HepG2 (cell line): Measurements from ENCODE around the gene OR5P2. TPM values are rescaled to one million over a fixed set of nuclear protein-coding genes. Genes with fewer than 3 reads are reported as not detected.

Experiments used
- ATAC-seq: fragments of 200-7000 bp; cut with Tn5 transposase; 3 replicates; pipeline ENCODE4 v1.9.1; 2020; ENCODE audit warnings: mild to moderate bottlenecking, moderate library complexity
- BruUV-seq: library from RNA; stranded (reverse); fragments of 400-500 nt; replicated peaks from 2 replicates; lab custom pipeline; 2021; lab: Mats Ljungman, UMichigan
- CTCF ChIA-PET: fragments of 300-600 bp; formaldehyde crosslinking; extraction: SDS; loops from one replicate; lab custom pipeline; 2021; ENCODE audit warnings: low total read pairs, inconsistent platforms, low intra/inter-chr PET ratio; lab: Yijun Ruan, JAX
- POLR2A ChIA-PET: fragments of 350-600 bp; sonication (Branson Sonifier 250); formaldehyde crosslinking; loops from one replicate; lab custom pipeline; 2020; ENCODE audit warnings: antibody characterized with exemption, inconsistent platforms; lab: Yijun Ruan, JAX
- DNase-seq: peaks from one replicate; pipeline ENCODE4 v3.0.0-alpha.2; 2015; ENCODE audit warnings: low spot score
- FAIRE-seq: peaks from 3 replicates; lab custom pipeline; 2011; peaks lifted over from hg19 to GRCh38; lab: Jason Lieb, UNC
- H2AFZ ChIP-seq: one replicate; pipeline ENCODE4 v1.6.1; 2011; ENCODE audit warnings: low read length, inconsistent platforms
- H3K27ac ChIP-seq: fragments of 300-600 bp; 3 replicates; pipeline ENCODE4 v1.8.0; 2011; ENCODE audit warnings: mixed run types, mild to moderate bottlenecking, mixed read lengths, low read length, inconsistent platforms; ENCODE audit not compliant: insufficient read depth; ENCODE audit errors: extremely low read length
- H3K27me3 ChIP-seq, 2 experiments: fragments of 200-600 bp in 1 of 2; 2 replicates in 1 of 2; 3 replicates in 1 of 2; pipeline versions ENCODE4 v1.6.0 to v1.8.0; 2011; ENCODE audit warnings: low read length in 2 of 2, mild to moderate bottlenecking in 2 of 2, moderate library complexity in 2 of 2, inconsistent platforms in 1 of 2; ENCODE audit not compliant: insufficient read depth in 2 of 2, control insufficient read depth in 1 of 2
- H3K36me3 ChIP-seq, 2 experiments: fragments of 200-600 bp in 1 of 2; replicated peaks in 1 of 2; 2 replicates in 1 of 2; 3 replicates in 1 of 2; pipeline versions ENCODE4 v1.5.1 to v1.8.0; 2011; ENCODE audit warnings: low read length in 2 of 2, inconsistent platforms in 1 of 2; ENCODE audit not compliant: insufficient read depth in 2 of 2, control insufficient read depth in 1 of 2
- H3K4me1 ChIP-seq: 2 replicates; pipeline ENCODE4 v1.5.1; 2012; ENCODE audit warnings: low read length, inconsistent platforms; ENCODE audit not compliant: insufficient read depth
- H3K4me2 ChIP-seq: 2 replicates; pipeline ENCODE4 v1.6.0; 2011; ENCODE audit warnings: low read depth, low read length, inconsistent platforms
- H3K4me3 ChIP-seq, 3 experiments: fragments of 200-600 bp in 1 of 3; sonication (generic), shearing (Covaris generic) in 1 of 3; replicated peaks in 1 of 3; 2 replicates each; pipeline ENCODE4 v1.5.1; 2011 to 2016; ENCODE audit warnings: low read length in 3 of 3, inconsistent platforms in 2 of 3, low read depth in 2 of 3, mild to moderate bottlenecking in 2 of 3, control low read depth in 1 of 3, mixed read lengths in 1 of 3; ENCODE audit not compliant: insufficient read depth in 1 of 3
- H3K79me2 ChIP-seq: one replicate; pipeline ENCODE4 v1.6.1; 2011; ENCODE audit warnings: low read length, inconsistent platforms; ENCODE audit not compliant: insufficient read depth
- H3K9ac ChIP-seq: 2 replicates; pipeline ENCODE4 v1.6.0; 2011; ENCODE audit warnings: mild to moderate bottlenecking, low read depth, low read length, inconsistent platforms; ENCODE audit not compliant: insufficient read depth
- H3K9me3 ChIP-seq: 2 replicates; pipeline ENCODE4 v1.5.1; 2012; ENCODE audit warnings: mild to moderate bottlenecking, low read length
- H4K20me1 ChIP-seq: 2 replicates; pipeline ENCODE4 v1.6.0; 2011; ENCODE audit warnings: inconsistent platforms, mild to moderate bottlenecking, low read length, moderate library complexity; ENCODE audit not compliant: insufficient read depth
- ARHGAP35 ChIP-seq: sonication (generic); formaldehyde crosslinking; IDR thresholded peaks from 2 replicates; pipeline ENCODE4 v1.9.0; 2022; ENCODE audit warnings: mild to moderate bottlenecking, inconsistent platforms, moderate library complexity, missing genetic modification reagents, borderline replicate concordance
- EHMT2 ChIP-seq: fragments of 200-600 bp; sonication (generic); IDR thresholded peaks from 2 replicates; pipeline ENCODE4 v1.7.0; 2017; ENCODE audit warnings: antibody characterized with exemption, low read depth, low read length, borderline replicate concordance
- HNF4G ChIP-seq, 2 experiments: sonication (generic) in 1 of 2; formaldehyde crosslinking in 1 of 2; IDR thresholded peaks; 2 replicates each; pipeline versions ENCODE4 v1.4.0 to v1.6.1; 2011 to 2020; ENCODE audit warnings: borderline replicate concordance in 2 of 2, low read depth in 2 of 2, mild to moderate bottlenecking in 2 of 2, low read length in 1 of 2, missing genetic modification reagents in 1 of 2, moderate library complexity in 1 of 2
- NPAS2 ChIP-seq: sonication (generic); formaldehyde crosslinking; IDR thresholded peaks from 2 replicates; pipeline ENCODE4 v1.8.0; 2022; ENCODE audit warnings: mild to moderate bottlenecking, missing genetic modification reagents, borderline replicate concordance
- U2AF1 ChIP-seq: fragments of 200-400 bp; formaldehyde crosslinking; optimal IDR thresholded peaks from 2 replicates; pipeline ENCODE3; 2017; ENCODE audit warnings: mild to moderate bottlenecking, low read depth, low read length
- ZNF562 ChIP-seq: sonication (generic); formaldehyde crosslinking; IDR thresholded peaks from 2 replicates; pipeline ENCODE4 v1.8.0; 2022; ENCODE audit warnings: missing genetic modification reagents, borderline replicate concordance
- ZNF713 ChIP-seq: sonication (generic); formaldehyde crosslinking; IDR thresholded peaks from 2 replicates; pipeline ENCODE4 v1.4.0; 2020; ENCODE audit warnings: mild to moderate bottlenecking, missing genetic modification reagents
- WGBS: methylation state at CpG from one replicate; pipeline ENCODE4 v1.1.6; 2017; ENCODE audit warnings: low lambda C conversion rate; 5-methylcytosine and 5-hydroxymethylcytosine counted together
- in situ Hi-C: cut with HindIII; loops from 2 replicates; pipeline ENCODE4 v1.10.0; 2017; ENCODE audit warnings: low pct_unique_long_range_greater_than_20kb; ENCODE audit not compliant: extremely low pct_ligation_motif_present
- intact Hi-C: fragments of 100-400 bp; cut with micrococcal nuclease; formaldehyde crosslinking; loops from one replicate; pipeline ENCODE4 v1.10.0; 2022; ENCODE audit not compliant: unreplicated experiment
- polyA plus RNA-seq, 8 experiments: library from polyadenylated mRNA; depleted of rRNA in 3 of 8; stranded (reverse) in 7 of 8; unstranded in 1 of 8; fragments of >200 nt; fragmentation: Illumina TruSeq in 4 of 8; extraction: Trizol in 4 of 8; gene quantifications; 2 replicates each; pipeline versions ENCODE4 v1.2.1 to v1.2.3, GENCODE V29; 2011 to 2016; ENCODE audit warnings: low read depth in 4 of 8, missing spikeins in 1 of 8, mixed read lengths in 1 of 8; ENCODE audit not compliant: insufficient read depth in 1 of 8
- total RNA-seq, 5 experiments: library from RNA; depleted of rRNA; stranded (reverse); fragments of >200 nt; fragmentation: Illumina TruSeq; extraction: Trizol; gene quantifications; 2 replicates each; pipeline ENCODE4 v1.2.3, GENCODE V29; 2016; ENCODE audit warnings: low read depth in 1 of 5
- TF ChIP-seq, protein P1 (sequence below): sonication (generic); formaldehyde crosslinking; IDR thresholded peaks from 2 replicates; pipeline ENCODE4 v1.8.0; 2022; ENCODE audit warnings: missing genetic modification reagents, mild to moderate bottlenecking, moderate library complexity, borderline replicate concordance
- TF ChIP-seq, protein P2 (sequence below): sonication (generic); formaldehyde crosslinking; IDR thresholded peaks from 2 replicates; pipeline ENCODE4 v1.4.0; 2020; ENCODE audit warnings: mild to moderate bottlenecking, low read depth, missing genetic modification reagents
- TF ChIP-seq, protein P3 (sequence below): IDR thresholded peaks from 2 replicates; pipeline ENCODE4 v1.6.1; 2016

Gene OR5P2
- total and polyA plus RNA-seq, 2 of the 13 experiments (the other 11 are each of a cell fraction or from before 2014, with no cell fraction given) = not detected

DNA sequence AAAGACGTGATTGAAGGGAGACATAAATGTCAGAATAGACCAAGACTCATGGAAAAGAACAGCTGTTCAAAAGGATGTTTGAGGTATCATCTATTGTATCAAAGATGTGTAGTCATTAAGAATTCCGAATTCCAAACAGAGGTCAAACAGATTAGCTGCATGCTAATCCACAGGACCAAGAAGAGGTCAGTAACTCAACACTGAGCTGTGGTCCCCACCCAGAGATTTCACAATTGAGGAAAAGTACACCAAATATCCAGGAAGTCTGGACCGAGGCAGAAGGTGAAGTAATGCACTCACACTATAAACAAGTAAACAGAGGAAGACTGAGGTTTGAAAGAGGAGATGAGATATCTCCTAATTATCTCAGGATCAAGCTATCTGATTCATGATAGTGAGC, 29.6 kb upstream of the OR5P2 start:
- no peak overlapping the region for H3K4me3 ChIP-seq
- no peak for TF ChIP-seq HNF4G (IDR thresholded peaks at IDR 0.05; ENCODE audit: borderline replicate concordance, low read depth, low read length)
- no peak for TF ChIP-seq HNF4G (CRISPR knock-in tag; IDR thresholded peaks at IDR 0.05; ENCODE audit: borderline replicate concordance, low read depth)
- TF ChIP-seq, protein P1, sequence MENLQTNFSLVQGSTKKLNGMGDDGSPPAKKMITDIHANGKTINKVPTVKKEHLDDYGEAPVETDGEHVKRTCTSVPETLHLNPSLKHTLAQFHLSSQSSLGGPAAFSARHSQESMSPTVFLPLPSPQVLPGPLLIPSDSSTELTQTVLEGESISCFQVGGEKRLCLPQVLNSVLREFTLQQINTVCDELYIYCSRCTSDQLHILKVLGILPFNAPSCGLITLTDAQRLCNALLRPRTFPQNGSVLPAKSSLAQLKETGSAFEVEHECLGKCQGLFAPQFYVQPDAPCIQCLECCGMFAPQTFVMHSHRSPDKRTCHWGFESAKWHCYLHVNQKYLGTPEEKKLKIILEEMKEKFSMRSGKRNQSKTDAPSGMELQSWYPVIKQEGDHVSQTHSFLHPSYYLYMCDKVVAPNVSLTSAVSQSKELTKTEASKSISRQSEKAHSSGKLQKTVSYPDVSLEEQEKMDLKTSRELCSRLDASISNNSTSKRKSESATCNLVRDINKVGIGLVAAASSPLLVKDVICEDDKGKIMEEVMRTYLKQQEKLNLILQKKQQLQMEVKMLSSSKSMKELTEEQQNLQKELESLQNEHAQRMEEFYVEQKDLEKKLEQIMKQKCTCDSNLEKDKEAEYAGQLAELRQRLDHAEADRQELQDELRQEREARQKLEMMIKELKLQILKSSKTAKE (CRISPR knock-in tag) = no peak
- no peak for TF ChIP-seq ARHGAP35 (CRISPR knock-in tag)
- TF ChIP-seq, protein P2, sequence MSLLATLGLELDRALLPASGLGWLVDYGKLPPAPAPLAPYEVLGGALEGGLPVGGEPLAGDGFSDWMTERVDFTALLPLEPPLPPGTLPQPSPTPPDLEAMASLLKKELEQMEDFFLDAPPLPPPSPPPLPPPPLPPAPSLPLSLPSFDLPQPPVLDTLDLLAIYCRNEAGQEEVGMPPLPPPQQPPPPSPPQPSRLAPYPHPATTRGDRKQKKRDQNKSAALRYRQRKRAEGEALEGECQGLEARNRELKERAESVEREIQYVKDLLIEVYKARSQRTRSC = no peak
- TF ChIP-seq, protein P3, sequence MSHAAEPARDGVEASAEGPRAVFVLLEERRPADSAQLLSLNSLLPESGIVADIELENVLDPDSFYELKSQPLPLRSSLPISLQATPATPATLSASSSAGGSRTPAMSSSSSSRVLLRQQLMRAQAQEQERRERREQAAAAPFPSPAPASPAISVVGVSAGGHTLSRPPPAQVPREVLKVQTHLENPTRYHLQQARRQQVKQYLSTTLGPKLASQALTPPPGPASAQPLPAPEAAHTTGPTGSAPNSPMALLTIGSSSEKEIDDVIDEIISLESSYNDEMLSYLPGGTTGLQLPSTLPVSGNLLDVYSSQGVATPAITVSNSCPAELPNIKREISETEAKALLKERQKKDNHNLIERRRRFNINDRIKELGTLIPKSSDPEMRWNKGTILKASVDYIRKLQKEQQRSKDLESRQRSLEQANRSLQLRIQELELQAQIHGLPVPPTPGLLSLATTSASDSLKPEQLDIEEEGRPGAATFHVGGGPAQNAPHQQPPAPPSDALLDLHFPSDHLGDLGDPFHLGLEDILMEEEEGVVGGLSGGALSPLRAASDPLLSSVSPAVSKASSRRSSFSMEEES = no peak
- TF ChIP-seq NPAS2 = no peak
- no peak for TF ChIP-seq U2AF1
- TF ChIP-seq ZNF713 = no peak
- TF ChIP-seq ZNF562 (CRISPR knock-in tag) = no peak
- no peak for TF ChIP-seq EHMT2
- H3K4me2 ChIP-seq = no peak overlapping the region
- H3K79me2 ChIP-seq = no peaks in the 10 kb centered on the region
- FAIRE-seq (no peak), ATAC-seq (no peak), DNase-seq (no peak)
- H3K9me3 ChIP-seq = no peaks in the 10 kb centered on the region
- no peaks in the 10 kb centered on the region for H4K20me1 ChIP-seq
- H2AFZ ChIP-seq = no peak overlapping the region
- ChIA-PET POLR2A (no interaction called here), CTCF (no interaction called here)
- intact Hi-C loops (no loop called here), in situ Hi-C loops (no loop called here)
- H3K27me3 ChIP-seq = 0 out of 5 replicates have a peak, but pooled peaks cover 0 to 3% of the 10 kb centered on the region in 2 experiments
- H3K4me1 ChIP-seq = no peaks in the 10 kb centered on the region
- BruUV-seq = no TSS peak
- no peak overlapping the region for H3K9ac ChIP-seq
- no peaks in the 10 kb centered on the region for H3K36me3 ChIP-seq
- 1% methylated on average over 3 of the region's 3 CpGs for WGBS
- H3K27ac ChIP-seq = no peak overlapping the region
